GM10266 (cell line): Measurements from ENCODE around the gene DFFB.

Source experiments
- DNase-seq: peaks from one replicate; pipeline ENCODE4 v3.0.0; 2012; ENCODE audit errors: extremely low spot score
- CTCF ChIP-seq: IDR thresholded peaks from 2 replicates; pipeline ENCODE4 v1.5.1; 2012; ENCODE audit warnings: mild to moderate bottlenecking, low read depth; ENCODE audit not compliant: control insufficient read depth, insufficient read depth; ENCODE audit errors: missing control alignments

The DFFB gene

GRCh38 chr1:3904843-3905185 lies 47.5 kb downstream of the DFFB start:
- no peak for DNase-seq
- TF ChIP-seq CTCF = no peak

GRCh38 chr1:3905266-3905952 lies 48.1 kb downstream of the DFFB start:
- DNase-seq = no peak
- no peak for TF ChIP-seq CTCF

- TF ChIP-seq CTCF = no peak
- no peak for DNase-seq
Observed at GRCh38 chr1:3905953-3906671, 48.8 kb downstream of the DFFB start.

GRCh38 chr1:3906672-3907020 lies 49.4 kb downstream of the DFFB start:
- DNase-seq = no peak
- TF ChIP-seq CTCF = no peak

- no peak for DNase-seq
- peak; percentile 41 for TF ChIP-seq CTCF
Observed at GRCh38 chr1:3907031-3907534, 49.8 kb downstream of the DFFB start.

GRCh38 chr1:3907621-3908165 lies 50.4 kb downstream of the DFFB start:
- no peak for TF ChIP-seq CTCF
- DNase-seq = no peak
